GM15510 (cell line): ENCODE data around the gene GTPBP3.

Experiments used
- POLR2A ChIP-seq: IDR thresholded peaks from 3 replicates; pipeline ENCODE4 v1.6.1; 2011; ENCODE audit warnings: borderline replicate concordance; ENCODE audit not compliant: insufficient read length; ENCODE audit errors: extremely low read depth

GTPBP3 gene

GRCh38 chr19:17329366-17330261 is 7.7 kb upstream of the GTPBP3 start:
- TF ChIP-seq POLR2A: no peak

GRCh38 chr19:17330262-17331044 is 6.9 kb upstream of the GTPBP3 start:
- no peak for TF ChIP-seq POLR2A

- no peak for TF ChIP-seq POLR2A
Observed at GRCh38 chr19:17331045-17331558, 6.3 kb upstream of the GTPBP3 start.

GRCh38 chr19:17332360-17332676 is 5.0 kb upstream of the GTPBP3 start:
- no peak for TF ChIP-seq POLR2A

GRCh38 chr19:17332677-17333581 is 4.4 kb upstream of the GTPBP3 start:
- TF ChIP-seq POLR2A: no peak

- TF ChIP-seq POLR2A: peak; percentile 27
Observed at GRCh38 chr19:17333611-17334413, 3.5 kb upstream of the GTPBP3 start.

- TF ChIP-seq POLR2A: peak; percentile 34
Observed at GRCh38 chr19:17334414-17335409, 2.6 kb upstream of the GTPBP3 start, which contains the start of gene ANO8. ANO8 (minus strand) TSS chr19:17334855; CDS start chr19:17334670, 185 bp downstream.

- no peak for TF ChIP-seq POLR2A
Observed at GRCh38 chr19:17335575-17335974, 1.8 kb upstream of the GTPBP3 start.

GRCh38 chr19:17337675-17338432 is 501 bp downstream of the GTPBP3 start:
- no peak for TF ChIP-seq POLR2A

- no peak for TF ChIP-seq POLR2A
Observed at GRCh38 chr19:17338433-17339078, 1.2 kb downstream of the GTPBP3 start.

GRCh38 chr19:17339088-17339741 is 1.9 kb downstream of the GTPBP3 start:
- no peak for TF ChIP-seq POLR2A
